Amygdala (tissue), 56 donors: ENCODE data around the gene ZNF785.
"Not testable (repeated sequence)": the region's sequence is repeated elsewhere in the genome, so short reads cannot be mapped to it uniquely, and the experiment has no call there.

Experiments used
- DNase-seq, 56 donors: peaks; one replicate each; lab custom pipeline; 2025; lab: John Stamatoyannopoulos, UW

Gene ZNF785

DNA sequence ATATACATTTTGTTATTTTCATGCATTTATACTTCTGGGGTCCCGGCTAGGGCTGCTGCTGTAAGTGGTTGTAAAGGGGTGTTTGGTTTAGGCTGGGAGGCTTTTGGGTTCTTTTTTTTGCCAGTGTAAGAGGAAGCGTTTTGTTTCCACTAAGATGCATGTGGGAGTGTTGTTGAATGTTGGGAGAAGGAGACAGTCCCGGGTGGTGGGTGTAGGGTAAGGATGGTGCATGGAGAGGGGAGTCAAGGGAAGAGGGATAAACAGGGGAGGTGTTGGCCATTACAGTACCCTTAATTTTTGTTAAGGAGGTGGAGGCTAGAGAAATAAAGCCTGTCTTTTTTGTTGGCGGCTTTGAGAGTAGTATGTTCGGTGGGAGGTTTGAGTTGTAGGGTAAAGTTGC, 42.4 kb downstream of the ZNF785 start:
- no peak for DNase-seq

DNA sequence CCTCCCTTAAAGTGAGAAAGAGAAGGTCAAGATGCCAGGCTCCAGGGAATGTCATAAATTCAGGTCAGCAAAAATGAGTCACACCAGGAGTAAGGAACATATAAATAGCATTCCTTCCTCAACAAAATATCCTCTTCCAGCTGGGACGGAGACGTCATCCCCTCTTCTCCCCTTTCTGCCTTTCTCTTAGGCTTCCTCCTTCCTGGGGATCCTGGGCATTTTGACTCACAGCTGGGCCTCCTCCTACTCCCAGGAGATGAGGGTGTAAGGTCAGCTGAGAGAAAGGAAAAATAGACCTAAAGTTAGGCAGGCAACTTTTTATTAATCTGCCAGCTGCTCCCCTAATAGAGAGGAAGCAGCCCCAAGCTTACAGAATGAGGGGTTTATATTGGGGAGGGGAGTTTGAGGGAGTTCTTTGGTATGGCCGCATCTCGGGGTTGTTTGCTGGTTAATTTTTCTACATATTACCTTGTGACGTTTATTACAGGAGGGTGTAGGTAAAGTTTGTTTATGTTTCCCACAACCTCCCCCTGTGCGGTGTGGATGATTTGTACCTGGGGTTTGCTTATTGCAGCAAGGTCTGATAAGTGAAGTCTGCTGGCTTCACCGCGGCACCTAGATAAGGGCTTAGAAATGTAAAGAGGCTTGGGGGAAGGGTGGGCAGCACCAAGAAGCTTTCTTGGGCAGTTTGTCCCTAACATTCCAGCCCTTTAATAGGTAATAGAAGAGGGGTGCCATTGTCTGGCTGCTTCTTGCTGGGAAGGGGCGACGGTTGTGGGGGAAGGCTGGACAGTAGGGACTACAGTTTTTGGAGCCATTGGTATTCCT, 43.8 kb downstream of the ZNF785 start:
- DNase-seq, result no peak

DNA sequence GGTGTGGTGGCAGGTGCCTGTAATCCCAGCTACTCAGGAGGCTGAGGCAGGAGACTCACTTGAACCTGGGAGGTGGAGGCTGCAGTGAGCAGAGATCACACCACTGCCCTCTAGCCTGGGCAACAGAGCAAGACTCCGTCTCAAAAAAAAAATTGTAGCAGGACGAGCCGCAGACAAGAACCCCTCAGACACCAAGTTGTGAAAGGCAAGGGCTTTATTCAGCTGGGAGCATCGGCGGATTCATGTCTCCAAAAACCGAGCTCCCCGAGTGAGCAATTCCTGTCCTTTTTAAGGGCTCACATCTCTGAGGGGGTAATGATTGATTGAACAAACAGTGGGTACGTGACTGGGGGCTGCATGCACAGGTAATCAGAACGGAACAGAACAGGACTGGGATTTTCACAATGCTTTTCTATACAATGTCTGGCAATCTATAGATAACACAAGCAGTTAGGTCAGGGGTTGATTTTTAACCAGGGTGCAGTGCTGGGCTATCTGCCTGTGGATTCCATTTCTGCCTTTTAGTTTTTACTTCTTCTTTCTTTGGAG, 44.5 kb downstream of the ZNF785 start:
- not testable (repeated sequence) for DNase-seq

DNA sequence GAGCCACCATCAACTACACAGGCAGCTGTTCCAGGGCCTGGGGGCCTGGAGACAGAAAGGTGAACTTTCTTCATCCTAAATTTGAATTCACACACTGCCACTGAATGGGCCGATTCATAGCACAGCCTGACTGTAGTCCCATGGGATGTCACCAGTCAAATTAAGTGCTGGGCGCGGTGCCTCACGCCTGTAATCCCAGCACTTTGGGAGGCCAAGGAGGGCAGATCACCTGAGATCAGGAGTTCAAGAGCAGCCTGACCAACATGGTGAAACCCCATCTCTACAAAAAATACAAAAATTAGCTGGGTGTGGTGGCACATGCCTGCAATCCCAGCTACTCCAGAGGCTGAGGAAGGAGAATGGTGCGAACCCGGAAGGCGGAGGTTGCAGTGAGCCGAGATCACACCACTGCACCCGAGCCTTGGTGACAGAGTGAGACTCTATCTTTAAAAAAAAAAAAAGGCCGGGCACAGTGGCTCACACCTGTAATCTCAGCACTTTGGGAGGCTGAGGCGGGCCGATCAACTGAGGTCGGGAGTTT, 45.4 kb downstream of the ZNF785 start:
- DNase-seq, result not testable (repeated sequence)

DNA sequence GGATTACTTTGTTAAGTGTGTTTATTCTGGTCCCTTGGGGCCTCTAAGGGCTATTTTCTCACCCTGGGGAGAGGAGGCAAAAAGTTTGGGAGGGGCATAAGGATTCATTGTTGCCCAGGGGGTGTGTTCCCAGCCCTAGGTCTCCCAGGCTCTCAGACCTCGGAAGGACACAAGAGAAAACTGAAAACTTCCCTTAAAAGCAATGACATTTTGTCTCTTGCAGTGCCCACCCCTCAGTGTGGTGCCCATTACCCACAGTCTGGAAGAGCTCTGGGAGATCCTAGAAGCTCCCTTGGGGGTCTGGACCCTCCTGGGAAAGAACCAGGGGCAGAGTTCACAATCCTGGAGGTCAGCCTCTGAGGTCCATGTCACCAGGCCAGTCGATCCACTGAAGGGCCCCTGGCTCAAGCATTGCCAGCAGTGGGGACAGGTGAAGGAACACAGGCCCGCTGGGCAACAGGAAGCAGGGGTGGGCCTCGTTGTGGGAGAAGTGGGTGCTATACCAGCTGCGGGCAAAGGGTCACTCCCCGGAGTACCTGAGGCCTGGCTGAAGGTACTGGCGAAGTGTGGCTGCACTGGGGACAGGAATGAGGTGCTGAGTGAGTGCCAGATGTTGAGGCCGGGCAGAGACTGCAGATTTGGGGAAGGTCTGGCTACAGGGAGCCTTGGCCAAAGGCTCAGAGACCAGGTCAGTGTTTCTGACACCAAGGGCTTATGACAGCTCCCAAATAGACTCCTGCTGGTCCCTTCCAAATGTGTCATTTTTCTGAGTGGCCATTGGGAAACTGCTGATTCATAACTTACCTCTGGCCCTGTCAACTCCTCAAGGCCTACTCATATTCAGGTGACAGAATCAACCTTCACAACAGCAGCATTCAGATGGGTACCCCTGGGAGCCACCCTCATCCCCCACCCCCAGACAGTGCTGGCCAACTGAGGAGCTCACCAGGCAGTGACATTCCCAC, 46.2 kb downstream of the ZNF785 start:
- no peak for DNase-seq

DNA sequence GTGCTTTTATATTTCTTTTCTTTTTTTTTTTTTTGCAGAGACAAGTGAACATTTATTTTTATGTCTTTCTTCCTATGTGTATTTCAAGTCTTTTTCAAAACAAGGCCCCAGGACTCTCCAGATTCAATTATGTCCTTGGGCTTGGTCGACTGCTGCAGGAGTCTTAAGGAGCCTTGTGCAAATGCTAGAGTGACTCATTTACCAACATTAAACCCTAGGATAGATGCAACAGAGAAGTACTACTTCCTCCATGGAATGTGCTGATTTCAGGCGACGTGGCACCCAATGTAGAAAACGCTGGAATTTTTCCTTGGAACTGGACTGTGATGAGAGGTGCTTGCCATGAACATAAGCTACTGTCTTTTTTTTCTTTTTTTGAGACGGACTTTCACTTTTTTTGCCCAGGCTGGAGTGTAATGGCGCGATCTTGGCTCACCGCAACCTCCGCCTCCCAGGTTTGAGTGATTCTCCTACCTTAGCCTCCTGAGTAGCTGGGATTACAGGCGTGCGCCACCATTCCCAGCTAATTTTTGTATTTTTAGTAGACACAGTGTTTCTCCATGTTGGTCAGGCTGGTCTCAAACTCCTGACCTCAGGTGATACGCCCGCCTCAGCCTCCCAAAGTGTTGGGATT, 49.0 kb downstream of the ZNF785 start:
- not testable (repeated sequence) for DNase-seq

DNA sequence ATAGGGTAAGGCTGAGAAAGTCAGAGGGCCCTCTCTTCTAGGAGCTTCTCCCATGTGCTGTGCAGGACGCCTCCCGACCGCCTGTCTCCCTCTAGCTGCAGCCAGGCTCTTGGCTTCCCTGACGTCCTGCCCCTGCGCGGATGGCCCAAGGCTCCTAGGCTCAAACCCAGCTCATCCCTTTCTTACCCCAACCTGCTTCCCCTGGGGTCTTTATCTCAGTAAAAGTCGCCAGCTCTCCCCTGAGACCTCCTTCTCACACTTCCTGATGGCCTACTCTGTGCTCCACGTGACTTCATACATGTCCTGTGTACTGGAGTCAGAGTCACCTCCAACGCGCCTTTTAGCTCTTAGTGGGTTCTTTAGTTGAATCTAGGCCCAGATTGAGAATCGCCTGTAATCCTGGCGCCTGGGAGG, 49.7 kb downstream of the ZNF785 start:
- DNase-seq, result peak in 32 of 56 donors; percentile 2 to 61 (median 30)

DNA sequence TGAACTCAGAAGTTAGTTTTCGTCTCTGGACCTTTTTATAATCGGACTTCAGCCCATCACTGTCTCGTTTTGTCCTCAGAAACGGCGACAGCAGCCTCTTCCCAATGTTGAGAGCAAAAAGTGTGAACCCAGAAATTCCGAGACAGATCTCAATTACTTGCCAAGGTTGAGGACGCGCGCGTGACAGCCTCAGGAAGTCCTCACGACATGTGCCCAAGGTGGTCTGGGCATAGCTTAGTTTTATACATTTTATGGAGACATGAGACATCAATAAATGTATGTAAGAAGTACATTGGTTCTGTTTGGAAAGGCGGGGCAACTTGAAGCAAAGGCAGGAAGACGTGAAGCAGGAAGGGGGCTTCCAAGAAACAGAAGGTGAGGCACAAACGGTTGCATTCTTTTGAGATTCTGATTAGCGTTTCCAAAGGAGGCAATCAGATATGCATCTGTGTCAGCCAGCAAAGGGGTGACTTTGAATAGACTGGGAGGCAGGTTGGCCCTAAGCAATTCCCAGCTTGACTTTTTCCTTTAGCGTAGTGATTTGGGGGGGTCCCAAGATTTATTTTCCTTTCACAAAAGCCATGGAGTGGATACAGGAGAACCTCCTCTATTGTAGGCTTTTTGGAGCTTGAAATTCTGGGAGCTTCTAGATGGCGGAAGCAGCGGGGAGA, 50.3 kb downstream of the ZNF785 start:
- DNase-seq, result peak in 3 of 56 donors; percentile 20 to 42 (median 39)

DNA sequence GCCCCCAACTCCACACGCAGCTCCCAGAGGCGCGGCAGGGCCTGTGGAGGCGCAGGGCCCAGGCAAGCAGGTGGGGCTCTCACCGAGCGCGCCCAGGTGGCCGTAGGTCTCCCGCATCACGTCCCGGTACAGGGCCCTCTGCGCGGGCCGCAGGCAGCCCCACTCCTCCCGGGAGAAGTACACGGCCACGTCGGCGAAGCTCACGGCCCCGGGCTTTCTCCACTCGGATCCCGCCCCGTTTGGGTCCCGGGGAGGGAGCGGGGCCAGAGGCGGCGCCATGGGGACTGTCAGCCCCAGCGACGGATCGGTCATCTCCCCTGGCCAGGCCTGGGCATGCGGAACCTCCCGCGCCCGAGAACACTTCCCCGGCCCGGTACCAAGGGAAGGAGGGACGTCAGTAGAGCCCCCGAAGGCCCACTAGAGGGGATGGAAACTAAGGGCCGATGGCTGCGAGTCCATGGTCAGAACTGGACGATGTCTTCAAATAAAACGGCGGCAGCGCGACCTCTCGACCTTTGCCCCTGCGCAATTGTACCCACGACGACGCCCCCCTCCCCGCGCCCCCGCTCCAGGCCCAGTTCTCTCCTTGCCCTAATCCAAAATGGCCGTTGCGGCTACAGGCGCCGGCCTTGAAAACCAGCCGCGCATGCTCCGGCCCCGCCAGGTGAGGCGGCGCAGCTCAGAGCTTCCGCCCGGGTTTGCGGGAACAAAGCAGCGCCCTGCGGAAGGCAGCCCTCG, 51.0 kb downstream of the ZNF785 start, which contains the start of gene ZNF747:
Gene ZNF747, minus strand, starts transcription at position 491 of the 738 bp plus-strand sequence. Its CDS starts 179 bp downstream, at position 312.
- peak; percentile 55 to 96 (median 90) for DNase-seq

DNA sequence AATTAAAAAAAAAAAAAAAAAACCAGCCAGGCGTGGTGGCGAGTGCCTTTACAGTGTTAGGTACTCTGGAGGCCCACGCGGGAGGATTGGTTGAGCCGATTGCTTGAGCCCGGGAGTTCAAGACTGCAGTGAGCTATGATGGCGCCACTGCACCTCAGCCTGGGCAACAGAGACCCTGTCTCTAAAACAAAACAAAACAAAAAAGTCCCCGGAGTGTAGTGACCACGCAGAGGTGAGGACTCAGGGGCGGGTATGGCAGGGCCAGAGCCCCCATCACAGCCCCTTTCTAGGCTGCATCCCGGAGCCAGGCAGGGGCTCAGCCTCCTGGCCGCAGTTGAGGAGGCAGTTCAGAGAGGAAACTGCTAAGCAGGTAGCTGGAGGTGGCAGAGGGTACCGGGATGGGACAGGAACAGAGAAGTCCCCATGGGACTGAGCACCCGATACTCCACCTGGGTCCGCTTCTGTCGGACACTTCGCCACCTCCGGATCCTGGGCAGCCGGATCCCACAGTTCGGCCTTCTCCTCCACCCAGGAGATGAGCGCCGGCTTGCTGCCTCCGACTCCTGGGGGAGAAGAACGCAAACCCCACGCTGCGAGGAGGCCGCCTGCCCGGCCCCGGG, 51.6 kb downstream of the ZNF785 start:
- DNase-seq, result no peak

DNA sequence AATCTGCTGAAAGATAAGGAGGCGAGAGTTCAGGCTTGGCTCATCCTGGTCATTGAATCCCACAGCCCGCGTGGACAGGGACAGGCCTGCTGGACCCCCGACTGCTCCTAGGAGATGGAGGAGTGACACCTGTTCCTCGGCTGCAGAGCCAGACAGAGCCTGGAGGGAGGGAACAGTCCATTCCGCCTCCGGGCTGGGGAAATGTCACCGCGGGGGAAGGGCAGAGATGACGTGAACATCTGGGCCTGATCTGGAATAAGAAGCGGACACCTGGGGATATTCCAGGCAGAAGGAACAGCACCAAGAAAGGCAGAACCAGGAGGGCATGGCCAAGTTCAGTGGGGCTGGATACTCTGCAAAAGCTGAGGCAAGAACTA, 52.4 kb downstream of the ZNF785 start:
- no peak for DNase-seq

DNA sequence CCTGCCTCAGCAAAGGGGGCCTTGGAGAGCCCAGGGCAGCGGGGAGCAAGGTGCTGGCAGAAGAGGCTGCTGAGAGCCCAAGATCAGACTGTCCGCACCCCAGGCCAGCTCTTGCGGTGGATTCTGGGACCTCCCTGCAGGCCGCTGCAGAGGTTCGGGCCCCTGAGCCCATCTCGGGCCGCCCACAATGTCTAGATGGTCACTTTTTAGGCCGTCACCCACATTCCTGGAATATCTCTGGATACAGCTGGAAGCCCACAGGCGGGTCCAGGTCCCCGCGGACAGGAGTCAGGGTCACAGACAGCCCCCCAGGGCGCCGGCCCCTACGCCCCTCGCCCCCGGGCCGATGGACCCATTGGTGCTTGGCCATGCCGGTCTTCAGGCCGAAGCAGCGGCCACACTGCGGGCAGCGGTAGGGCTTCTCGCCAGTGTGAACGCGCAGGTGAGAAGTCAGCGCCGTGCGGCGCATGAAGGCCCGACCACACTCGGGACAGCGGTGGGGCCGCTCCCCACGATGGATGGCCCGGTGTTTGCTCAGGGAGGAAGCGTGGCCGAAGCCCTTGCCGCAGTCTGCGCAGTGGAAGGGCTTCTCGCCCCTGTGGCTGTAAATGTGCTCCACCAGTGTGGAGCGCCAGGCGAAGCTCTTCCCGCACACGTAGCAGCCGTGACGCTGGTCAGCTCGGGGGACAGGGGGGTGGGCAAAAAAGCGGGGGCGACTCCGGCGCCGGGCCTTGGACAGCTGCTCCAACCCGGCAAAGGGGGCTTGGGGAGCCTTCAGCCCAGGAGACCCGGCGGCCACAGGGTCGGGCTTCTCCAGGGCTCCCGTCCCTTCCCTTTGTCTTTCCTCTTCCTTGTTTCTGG, 53.0 kb downstream of the ZNF785 start:
- DNase-seq, result no peak
